Body of pancreas (tissue), 4 donors: ENCODE data around the gene KRT222.

Experiments
- CTCF ChIP-seq, 7 experiments: fragments of 450-650 bp in 4 of 7; fragments of 200-600 bp in 3 of 7; sonication (generic) in 3 of 7; IDR thresholded peaks; one replicate each; pipeline ENCODE4 v1.5.1; 2016 to 2019; ENCODE audit warnings: antibody characterized with exemption in 7 of 7
- POLR2A ChIP-seq, 3 donors: fragments of 450-650 bp; IDR thresholded peaks; one replicate each; pipeline ENCODE4 v1.6.1; 2016; ENCODE audit warnings: antibody characterized with exemption in 3 of 3, mild to moderate bottlenecking in 2 of 3

DNA sequence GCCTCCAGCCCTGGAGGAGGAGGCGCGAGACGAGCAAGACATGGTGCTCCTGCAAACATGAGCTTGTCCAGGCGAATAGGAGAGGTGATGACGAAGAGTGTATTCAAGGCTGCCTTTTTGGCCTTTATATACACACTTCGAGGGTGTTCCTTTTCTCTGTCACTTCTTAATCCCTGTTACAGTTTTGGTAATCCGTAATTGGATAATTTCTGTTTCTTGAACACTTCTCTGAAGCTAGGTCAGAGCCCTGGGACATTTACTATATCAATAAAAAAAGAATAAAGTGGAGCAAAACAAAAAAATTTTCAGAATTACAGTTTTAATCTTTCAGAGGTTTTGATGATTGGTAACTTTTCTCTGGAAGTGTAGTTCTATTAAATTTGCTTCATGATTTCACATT lies 38.7 kb upstream of the KRT222 start, which contains the start of gene KRT24:
- TF ChIP-seq CTCF (IDR thresholded peaks at IDR 0.05) (no peak), POLR2A (IDR thresholded peaks at IDR 0.05) (no peak)
